GM10266 (cell line): Measurements from ENCODE around the gene CLDN14.

Experiments used
- DNase-seq: peaks from one replicate; pipeline ENCODE4 v3.0.0; 2012; ENCODE audit errors: extremely low spot score
- CTCF ChIP-seq: IDR thresholded peaks from 2 replicates; pipeline ENCODE4 v1.5.1; 2012; ENCODE audit warnings: mild to moderate bottlenecking, low read depth; ENCODE audit not compliant: control insufficient read depth, insufficient read depth; ENCODE audit errors: missing control alignments

The CLDN14 gene

GRCh38 chr21:36479415-36480402 is at the start of gene CLDN14:
CLDN14 (minus strand) TSS chr21:36480122; CDS start chr21:36461695, 18,427 bp downstream.
- DNase-seq: no peak

GRCh38 chr21:36528716-36529115 is 48.8 kb upstream of the CLDN14 start:
- no peak for TF ChIP-seq CTCF
- DNase-seq: no peak

More at GRCh38 chr21:36479415-36480402, at the start of gene CLDN14:
- no peak for TF ChIP-seq CTCF

GRCh38 chr21:36527317-36527716 is 47.4 kb upstream of the CLDN14 start:
- no peak for TF ChIP-seq CTCF
- no peak for DNase-seq

- DNase-seq: no peak
- no peak for TF ChIP-seq CTCF
Measured at GRCh38 chr21:36526104-36526503, 46.2 kb upstream of the CLDN14 start.

GRCh38 chr21:36524477-36524876 is 44.6 kb upstream of the CLDN14 start:
- no peak for DNase-seq

GRCh38 chr21:36522219-36522808 is 42.4 kb upstream of the CLDN14 start:
- no peak for DNase-seq
- no peak for TF ChIP-seq CTCF

More at GRCh38 chr21:36524477-36524876, 44.6 kb upstream of the CLDN14 start:
- no peak for TF ChIP-seq CTCF
